ENCODE results near the gene TTLL3.
"Not testable (repeated sequence)": the region's sequence is repeated elsewhere in the genome, so short reads cannot be mapped to it uniquely, and the experiment has no call there.

The TTLL3 gene, protein sequence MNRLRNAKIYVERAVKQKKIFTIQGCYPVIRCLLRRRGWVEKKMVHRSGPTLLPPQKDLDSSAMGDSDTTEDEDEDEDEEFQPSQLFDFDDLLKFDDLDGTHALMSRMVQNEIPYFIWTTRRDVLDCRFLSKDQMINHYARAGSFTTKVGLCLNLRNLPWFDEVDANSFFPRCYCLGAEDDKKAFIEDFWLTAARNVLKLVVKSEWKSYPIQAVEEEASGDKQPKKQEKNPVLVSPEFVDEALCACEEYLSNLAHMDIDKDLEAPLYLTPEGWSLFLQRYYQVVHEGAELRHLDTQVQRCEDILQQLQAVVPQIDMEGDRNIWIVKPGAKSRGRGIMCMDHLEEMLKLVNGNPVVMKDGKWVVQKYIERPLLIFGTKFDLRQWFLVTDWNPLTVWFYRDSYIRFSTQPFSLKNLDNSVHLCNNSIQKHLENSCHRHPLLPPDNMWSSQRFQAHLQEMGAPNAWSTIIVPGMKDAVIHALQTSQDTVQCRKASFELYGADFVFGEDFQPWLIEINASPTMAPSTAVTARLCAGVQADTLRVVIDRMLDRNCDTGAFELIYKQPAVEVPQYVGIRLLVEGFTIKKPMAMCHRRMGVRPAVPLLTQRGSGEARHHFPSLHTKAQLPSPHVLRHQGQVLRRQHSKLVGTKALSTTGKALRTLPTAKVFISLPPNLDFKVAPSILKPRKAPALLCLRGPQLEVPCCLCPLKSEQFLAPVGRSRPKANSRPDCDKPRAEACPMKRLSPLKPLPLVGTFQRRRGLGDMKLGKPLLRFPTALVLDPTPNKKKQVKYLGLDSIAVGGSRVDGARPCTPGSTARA

GRCh38 chr3:9809615-9810432, at the start of gene TTLL3:
Gene TTLL3 (plus strand): TSS chr3:9810262. CDS start chr3:9810662, 400 bp downstream.
- DNase-seq, result no peak

DNA sequence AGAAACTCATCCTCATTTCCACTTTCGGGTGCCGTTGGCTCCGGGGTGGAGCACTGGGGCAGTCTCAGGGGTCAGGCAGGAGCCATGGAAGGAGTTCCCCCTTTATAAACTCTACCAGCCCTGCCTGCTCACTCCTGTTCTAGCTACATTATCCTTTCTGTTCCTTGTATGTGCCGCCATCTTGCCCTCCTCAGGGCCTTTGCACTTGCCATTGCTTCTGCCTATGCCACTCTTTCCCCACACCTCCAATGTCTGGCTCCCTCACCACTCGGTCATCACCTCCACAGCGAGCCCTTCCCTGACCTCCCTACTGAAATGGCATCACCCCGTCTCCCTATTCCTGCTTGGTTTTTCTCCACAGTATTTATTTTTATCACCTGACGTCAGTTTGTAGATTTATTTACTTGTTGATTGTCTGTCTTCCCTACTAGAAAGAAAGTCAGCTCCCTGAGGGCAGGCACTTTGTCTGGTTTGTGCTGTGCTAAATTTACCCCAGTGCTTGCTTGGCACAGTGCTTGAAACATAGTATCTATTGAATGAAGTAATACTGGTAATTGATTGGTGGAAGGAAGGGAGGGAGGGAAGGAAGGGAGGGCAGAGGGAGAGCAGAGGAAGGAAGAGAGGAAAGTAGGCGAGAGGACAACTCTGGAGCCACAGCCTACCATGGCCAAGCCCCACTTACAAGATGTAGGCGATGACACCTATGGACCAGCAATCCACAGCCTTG, 49.1 kb upstream of the TTLL3 start:
- no peak for DNase-seq

DNA sequence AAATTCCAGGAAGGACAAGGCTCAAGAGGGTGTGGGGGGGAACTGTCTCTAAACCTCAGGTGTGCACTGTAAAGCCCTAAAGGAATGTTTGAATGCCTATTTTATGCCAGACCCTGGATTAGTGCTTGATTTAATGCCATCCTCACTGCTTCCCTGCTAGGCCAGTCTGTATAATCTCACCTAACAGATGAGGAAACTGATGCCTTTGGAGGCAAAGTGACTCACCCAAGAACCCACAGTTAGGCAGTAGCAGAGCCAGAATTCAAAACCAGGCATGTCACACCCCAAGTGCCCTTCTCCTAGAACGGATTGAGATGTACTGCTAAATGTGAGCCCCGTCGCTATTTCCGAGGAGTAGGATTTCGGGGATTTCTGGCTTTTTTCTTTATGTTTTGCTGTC, 48.1 kb upstream of the TTLL3 start:
- DNase-seq, result no peak

DNA sequence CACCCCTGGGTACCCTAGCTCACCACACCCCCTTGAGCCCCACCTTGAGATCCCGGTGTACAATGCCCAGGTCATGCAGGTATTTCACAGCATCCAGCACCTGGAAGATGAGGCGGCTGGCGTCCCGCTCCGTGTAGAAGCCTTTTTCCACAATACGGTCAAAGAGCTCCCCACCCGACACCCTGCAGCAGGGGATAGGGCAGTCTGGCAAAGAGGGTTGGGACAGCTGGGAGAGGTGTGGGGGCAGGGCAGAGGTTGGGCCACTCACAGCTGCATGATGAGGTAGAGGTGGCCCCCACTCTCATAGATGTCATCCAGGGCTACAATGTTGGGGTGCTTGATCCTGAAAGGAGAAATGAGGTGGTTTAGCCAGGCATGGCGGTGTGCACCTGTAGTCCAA, 47.2 kb upstream of the TTLL3 start:
- DNase-seq, result no peak

DNA sequence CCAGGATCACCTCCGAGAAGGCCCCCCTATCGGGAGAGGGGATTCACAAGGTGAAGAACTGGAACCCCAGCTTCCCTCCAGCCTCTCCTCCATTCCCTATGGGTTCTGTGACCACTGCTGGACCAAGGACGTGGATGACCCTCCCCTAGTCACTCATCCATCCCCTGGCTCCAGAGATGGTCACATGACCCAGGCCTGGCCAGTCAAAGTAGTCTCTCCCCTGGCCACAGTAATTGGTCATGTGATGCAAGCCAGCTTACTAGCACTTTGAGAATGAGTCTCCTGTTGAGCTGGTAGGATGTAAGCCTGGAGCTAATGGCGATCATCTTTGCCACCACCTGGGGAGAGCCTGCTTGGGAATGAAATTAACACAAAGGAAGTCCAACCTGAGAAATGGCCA, 44.2 kb upstream of the TTLL3 start:
- no peak for DNase-seq

- DNase-seq, result no peak
These were observed 42.6 kb upstream of the TTLL3 start for GRCh38 chr3:9767418-9767817.

- DNase-seq, result no peak
These were observed 41.8 kb upstream of the TTLL3 start for GRCh38 chr3:9768141-9768775.

GRCh38 chr3:9769012-9769411, 41.0 kb upstream of the TTLL3 start:
- DNase-seq, result no peak

DNA sequence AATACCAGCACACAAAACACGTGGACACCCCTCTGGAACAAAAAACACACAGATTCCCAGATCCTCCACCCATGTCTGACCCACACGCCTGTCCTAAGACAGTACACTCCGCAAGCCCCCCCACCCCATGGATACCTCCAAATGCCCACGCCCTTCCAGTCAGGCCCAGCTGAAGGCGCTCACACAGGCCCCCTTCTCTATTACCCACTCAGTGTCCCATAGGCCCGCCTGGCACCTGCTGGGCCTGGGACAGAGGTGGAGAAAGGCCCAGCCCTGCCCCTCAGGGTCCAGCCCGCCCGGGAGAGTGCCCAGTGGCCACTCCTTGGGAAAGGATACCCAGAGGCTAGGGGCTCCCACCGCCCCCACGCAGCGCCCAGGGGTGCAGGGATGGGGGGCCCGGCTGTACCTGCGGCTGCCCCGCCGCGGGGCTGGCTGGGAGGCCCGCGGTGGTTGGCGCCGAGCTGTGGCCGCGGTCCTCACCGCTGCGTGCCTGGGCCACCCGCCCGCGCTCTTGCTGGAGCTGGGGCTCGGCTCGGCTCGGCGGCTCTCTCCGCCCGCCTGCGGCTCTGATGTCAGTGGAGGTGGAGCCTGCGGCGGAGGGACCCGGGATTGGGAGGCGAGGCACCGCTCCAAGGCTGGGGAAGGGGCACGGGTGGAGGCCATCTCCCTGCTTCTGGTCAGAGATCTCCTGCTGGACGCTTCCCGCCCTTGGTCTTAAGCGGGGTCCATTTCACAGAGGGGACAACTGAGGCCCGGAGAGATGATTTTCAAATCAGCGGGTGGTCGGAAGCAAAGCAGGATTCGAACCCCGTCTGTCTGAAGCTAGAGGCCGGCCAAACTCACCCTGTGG, 40.4 kb upstream of the TTLL3 start, which contains the start of gene CAMK1:
TSS of gene CAMK1 (minus strand) at position 522 of the 850 bp plus-strand sequence. CDS start 2,198 bp downstream, outside the sequence.
- no peak for DNase-seq

DNA sequence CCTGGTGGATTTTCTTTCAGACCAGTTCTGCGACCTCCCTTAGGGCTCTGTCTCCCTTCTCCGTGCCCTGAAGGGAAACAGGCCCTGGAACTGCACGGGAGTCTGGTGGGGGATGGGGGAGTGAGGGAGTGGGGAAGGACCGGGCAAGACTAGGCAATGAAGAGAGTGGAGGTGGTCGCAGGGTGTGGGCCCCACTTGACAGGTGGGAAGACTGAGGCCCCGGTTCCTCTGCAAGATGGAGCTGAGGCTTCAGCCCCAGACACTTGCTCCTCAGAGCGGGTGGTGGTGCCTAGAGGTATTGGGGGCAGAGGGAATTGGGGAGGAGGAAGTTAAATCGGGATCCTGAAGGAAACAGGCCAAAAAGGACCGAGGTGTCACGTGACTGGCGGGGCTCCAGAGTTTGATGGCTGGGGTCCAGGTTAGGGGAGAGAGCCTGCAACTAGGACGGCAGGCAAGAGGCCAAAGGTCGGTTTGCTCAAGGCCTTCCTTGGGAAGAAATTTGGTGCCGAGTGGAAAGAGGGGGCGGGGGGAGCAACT, 39.7 kb upstream of the TTLL3 start:
- DNase-seq, result no peak

DNA sequence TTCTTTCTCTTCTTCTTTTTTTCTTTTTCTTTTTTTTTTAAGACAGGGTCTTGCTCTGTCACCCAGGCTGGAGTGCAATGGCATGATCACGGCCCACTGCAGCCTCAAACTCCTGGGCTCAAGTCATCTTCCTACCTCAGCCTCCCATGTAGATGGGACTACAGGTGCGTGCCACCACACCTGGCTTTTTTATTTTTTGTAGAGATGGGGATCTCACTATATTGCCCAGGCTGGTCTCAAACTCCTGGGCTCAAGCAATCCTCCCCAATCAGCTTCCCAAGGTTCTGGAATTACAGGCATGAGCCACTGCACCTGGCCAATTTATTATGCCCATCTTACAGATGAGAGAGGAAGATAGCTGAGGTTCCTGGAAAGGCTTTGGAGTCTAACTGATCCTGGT, 39.1 kb upstream of the TTLL3 start:
- DNase-seq, result not testable (repeated sequence)

- DNase-seq, result no peak
These were observed 33.0 kb upstream of the TTLL3 start for GRCh38 chr3:9776896-9777693.

DNA sequence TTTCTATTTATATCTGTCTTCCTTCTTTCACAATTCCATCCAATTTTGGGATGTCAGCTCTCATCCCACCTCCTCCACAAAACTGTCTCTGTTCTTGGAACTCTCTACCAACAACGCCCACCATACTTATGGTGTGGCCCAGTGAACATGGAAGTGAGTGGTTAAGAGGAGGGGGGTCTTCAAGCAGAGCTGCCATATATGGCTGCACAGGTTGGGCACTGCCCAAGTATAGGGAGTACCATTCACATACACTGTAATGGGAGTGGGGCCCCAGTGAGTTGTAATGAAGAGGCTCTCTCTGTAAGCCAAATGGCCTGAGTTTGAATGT, 32.4 kb upstream of the TTLL3 start:
- no peak for DNase-seq

DNA sequence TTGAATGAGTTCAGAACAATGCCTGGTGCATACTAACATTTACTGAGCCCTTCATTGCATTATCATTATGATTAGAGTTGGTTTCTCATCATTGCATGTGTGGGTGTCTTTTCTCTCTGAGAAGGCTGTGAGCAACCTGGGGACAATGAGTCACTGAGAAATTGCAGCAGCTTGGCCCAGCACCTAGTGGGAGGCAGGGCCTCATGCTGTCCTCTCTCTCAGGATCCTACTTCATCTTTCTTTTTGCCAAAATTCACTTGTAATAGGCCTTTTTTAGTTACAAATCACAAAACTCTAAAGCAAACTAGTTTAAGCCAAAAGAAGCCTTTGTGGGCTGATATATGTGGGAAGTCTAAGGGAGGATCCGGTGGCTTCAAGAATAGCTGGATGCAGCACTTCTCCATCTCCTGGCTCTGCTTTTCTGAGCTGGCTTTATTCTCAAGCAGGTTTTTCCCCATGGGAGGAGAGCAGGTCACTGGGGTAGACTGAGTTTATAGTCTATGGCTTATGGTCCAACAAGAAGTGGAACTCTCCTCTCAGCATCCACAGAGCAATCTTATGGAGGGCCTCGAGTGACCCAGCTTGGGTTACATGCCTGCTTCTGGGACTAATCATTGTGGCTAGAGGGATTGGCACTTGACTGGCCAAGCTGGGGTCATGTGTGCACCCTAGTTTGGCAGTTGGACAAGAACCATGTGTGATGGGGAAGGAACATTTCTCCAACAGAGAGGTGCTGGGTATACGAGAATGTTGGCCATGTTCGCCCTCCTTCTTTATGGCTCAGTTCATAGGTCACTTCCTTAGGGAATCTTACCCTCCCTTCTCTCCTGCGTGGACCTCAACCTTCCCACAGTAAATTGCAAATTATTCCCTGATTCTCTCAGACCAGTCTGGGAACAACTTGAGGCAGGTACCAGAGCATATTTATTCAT, 31.7 kb upstream of the TTLL3 start:
- DNase-seq, result no peak

DNA sequence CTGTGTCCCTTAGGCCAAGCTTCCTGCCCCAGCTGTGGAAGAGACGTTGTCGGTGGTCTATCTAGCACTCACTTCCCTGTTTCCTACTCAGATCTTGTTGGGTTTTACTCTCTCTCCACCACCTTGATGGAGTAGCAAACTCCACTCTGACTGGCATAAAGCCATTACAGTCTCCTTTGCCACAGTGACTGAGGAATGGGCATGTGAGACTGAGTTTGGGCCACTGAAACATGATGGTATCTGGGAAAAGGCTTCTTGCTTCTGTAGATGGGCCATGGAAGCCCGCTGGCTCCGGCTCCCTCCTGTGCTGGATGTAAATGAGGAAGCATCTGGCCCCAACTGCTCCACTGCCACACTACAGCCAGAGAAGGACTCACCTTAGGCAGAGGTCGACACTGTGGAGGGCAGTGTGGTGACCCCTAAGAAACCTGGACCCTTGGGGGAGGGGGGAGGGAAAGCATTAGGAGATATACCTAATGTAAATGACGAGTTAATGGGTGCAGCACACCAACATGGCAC, 30.9 kb upstream of the TTLL3 start:
- no peak for DNase-seq

GRCh38 chr3:9779721-9780457, 30.2 kb upstream of the TTLL3 start:
- no peak for DNase-seq

DNA sequence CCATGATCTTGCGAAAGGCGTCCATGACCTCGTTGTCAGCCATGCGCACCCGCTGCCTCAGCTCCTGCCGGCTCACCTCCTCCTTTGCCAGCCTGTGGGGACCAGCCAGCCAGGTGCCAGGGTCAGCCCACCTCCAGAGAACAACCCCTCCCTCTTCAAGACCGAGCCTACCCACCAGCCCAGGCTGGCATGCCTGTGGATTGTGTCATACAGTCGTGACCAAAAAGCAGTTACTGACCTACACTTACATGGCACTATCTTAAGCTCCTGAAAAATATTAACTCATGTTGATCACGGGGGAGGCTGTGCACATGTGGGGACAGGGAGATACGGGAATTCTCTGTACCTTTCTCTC, 29.6 kb upstream of the TTLL3 start:
- DNase-seq, result no peak

- no peak for DNase-seq
These were observed 29.2 kb upstream of the TTLL3 start for GRCh38 chr3:9780910-9781309.
